Breast epithelium (tissue), 3 donors: ENCODE data around the gene SCIMP.

Experiments
- CTCF ChIP-seq, 3 donors: fragments of 450-650 bp; IDR thresholded peaks; one replicate each; pipeline ENCODE4 v1.5.1; 2016 to 2017; ENCODE audit warnings: antibody characterized with exemption in 3 of 3, mild to moderate bottlenecking in 3 of 3, moderate library complexity in 3 of 3
- POLR2AphosphoS5 ChIP-seq, 3 donors: sonication (generic); formaldehyde crosslinking; IDR thresholded peaks; one replicate each; pipeline ENCODE4 v1.6.1; 2017; ENCODE audit warnings: antibody characterized with exemption in 3 of 3

GRCh38 chr17:5211458-5211857 is 23.2 kb downstream of the SCIMP start:
- TF ChIP-seq CTCF (IDR thresholded peaks at IDR 0.05) (no peak), POLR2AphosphoS5 (IDR thresholded peaks at IDR 0.05) (no peak)
